Mesothelial cell of epicardium (in vitro differentiated cells): ENCODE measurements around the gene H1-8. TPM values are rescaled to one million over a fixed set of nuclear protein-coding genes. Genes with fewer than 3 reads are reported as not detected.

Source experiments
- DNase-seq, 2 experiments: peaks; one replicate each; pipeline ENCODE4 v3.0.0; 2021; ENCODE audit warnings: low spot score in 2 of 2; ENCODE audit not compliant: unreplicated experiment in 2 of 2
- H3K27ac Mint-ChIP-seq: 2 replicates; pipeline ENCODE4 v1.8.0; 2021; ENCODE audit warnings: mixed read lengths
- H3K27me3 Mint-ChIP-seq: 2 replicates; pipeline ENCODE4 v1.8.0; 2021; ENCODE audit warnings: low read depth, mixed read lengths
- H3K36me3 Mint-ChIP-seq: 2 replicates; pipeline ENCODE4 v1.8.0; 2021; ENCODE audit warnings: mixed read lengths
- H3K4me1 Mint-ChIP-seq: 2 replicates; pipeline ENCODE4 v1.8.0; 2021; ENCODE audit warnings: mixed read lengths
- H3K4me3 Mint-ChIP-seq: 2 replicates; pipeline ENCODE4 v1.8.0; 2021; ENCODE audit warnings: mild to moderate bottlenecking, moderate library complexity, mixed read lengths
- H3K9me3 Mint-ChIP-seq: 2 replicates; pipeline ENCODE4 v1.8.0; 2021; ENCODE audit warnings: mixed read lengths
- total RNA-seq: library from RNA; stranded (reverse); gene quantifications from 3 replicates; pipeline ENCODE4 v1.2.1, GENCODE V29; 2021
- TF ChIP-seq, protein P1 (sequence below): fragments of 200-600 bp; sonication (generic); IDR thresholded peaks from one replicate; pipeline ENCODE4 v1.5.0; 2021; ENCODE audit warnings: antibody characterized with exemption; ENCODE audit not compliant: unreplicated experiment

Gene H1-8
- total RNA-seq, 1 donor from 2014 or later = not detected

DNA sequence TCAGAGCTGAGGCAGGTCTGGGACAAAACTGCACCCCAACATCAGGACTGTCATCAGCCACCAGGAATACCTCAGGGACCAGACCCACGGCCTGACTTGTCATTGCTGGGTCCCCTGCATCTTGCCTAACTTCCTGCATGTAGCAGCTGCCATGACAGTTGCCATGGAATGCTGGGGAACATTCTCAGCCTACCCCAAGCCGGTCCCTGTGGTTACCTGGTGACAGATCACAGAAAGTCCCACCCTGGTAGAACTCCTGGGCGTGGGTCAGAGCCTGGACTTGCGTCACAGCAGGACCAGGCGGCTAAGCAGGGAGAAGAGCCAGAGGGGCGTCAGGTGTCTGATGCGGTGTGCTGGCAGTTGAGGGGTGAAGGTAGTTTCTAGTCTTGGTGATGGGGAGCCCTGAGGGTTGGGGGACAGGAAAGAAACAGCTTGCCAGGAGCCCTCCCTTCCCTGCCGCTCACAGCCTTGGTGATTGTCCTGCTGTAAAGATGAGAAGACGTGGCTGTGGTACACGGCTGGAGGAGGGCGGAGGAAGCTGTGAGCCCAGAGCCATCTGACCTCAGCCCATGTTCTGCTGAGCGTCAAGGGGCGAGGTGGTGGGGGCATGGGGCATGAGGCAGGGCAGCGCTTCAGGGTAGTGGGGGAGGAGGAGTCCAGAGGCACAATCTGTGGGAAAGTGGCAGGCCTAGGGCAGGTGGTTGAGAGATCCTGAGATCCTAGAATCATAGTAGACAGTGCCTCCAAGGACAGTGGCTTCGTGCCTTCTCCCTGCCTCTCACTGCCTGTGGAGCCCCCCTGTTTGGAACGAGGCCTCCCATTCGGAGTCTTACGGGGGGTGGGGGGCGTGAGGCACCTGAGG lies 5.4 kb downstream of the H1-8 start:
- TF ChIP-seq, protein P1, sequence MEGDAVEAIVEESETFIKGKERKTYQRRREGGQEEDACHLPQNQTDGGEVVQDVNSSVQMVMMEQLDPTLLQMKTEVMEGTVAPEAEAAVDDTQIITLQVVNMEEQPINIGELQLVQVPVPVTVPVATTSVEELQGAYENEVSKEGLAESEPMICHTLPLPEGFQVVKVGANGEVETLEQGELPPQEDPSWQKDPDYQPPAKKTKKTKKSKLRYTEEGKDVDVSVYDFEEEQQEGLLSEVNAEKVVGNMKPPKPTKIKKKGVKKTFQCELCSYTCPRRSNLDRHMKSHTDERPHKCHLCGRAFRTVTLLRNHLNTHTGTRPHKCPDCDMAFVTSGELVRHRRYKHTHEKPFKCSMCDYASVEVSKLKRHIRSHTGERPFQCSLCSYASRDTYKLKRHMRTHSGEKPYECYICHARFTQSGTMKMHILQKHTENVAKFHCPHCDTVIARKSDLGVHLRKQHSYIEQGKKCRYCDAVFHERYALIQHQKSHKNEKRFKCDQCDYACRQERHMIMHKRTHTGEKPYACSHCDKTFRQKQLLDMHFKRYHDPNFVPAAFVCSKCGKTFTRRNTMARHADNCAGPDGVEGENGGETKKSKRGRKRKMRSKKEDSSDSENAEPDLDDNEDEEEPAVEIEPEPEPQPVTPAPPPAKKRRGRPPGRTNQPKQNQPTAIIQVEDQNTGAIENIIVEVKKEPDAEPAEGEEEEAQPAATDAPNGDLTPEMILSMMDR = no peak
- no peak for DNase-seq
- Mint-ChIP-seq H3K9me3 (no peaks in the 10 kb centered on the region), H3K27me3 (no peaks in the 10 kb centered on the region), H3K36me3 (no peaks in the 10 kb centered on the region), H3K4me3 (no peak overlapping the region), H3K4me1 (peaks cover 3% of the 10 kb centered on the region), H3K27ac (no peak overlapping the region)

DNA sequence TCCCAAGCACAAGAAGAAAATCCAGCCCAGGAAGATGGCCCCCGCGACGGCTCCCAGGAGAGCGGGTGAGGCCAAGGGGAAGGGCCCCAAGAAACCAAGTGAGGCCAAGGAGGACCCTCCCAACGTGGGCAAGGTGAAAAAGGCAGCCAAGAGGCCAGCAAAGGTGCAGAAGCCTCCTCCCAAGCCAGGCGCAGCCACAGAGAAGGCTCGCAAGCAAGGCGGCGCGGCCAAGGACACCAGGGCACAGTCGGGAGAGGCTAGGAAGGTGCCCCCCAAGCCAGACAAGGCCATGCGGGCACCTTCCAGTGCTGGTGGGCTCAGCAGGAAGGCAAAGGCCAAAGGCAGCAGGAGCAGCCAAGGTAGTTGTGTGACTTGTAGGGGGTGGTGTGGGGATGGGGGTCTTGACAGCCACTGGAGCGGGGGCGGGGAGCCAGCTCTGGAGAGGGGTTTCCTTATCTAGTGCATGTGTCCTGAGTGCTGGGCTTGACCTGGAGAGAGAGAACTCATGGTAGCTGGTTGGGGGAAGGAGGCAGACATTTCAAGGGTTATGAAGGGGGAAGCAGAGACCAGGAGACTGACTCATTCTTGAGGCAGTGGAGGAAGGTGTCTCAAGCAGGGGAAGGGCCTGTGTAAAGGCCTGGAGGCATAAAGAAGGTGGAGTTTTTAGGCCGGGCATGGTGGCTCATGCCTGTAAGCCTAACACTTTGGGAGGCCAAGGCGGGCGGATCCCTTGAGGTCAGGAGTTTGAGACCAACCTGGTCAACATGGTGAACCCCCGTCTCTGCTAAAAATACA lies 6.2 kb downstream of the H1-8 start:
- DNase-seq = no peak
- H3K4me3 Mint-ChIP-seq = no peak overlapping the region
- H3K9me3 Mint-ChIP-seq = no peaks in the 10 kb centered on the region
- no peaks in the 10 kb centered on the region for H3K27me3 Mint-ChIP-seq
- no peaks in the 10 kb centered on the region for H3K36me3 Mint-ChIP-seq
- no peak overlapping the region for H3K27ac Mint-ChIP-seq
- TF ChIP-seq, protein P1 = no peak
- peaks cover 3% of the 10 kb centered on the region for H3K4me1 Mint-ChIP-seq

GRCh38 chr3:129549805-129550204 lies 6.8 kb downstream of the H1-8 start:
- Mint-ChIP-seq H3K36me3 (no peaks in the 10 kb centered on the region), H3K9me3 (no peaks in the 10 kb centered on the region), H3K4me1 (peaks cover 3% of the 10 kb centered on the region), H3K27me3 (no peaks in the 10 kb centered on the region), H3K4me3 (no peak overlapping the region), H3K27ac (no peak overlapping the region)
- TF ChIP-seq, protein P1 = no peak
- no peak for DNase-seq

GRCh38 chr3:129552287-129553050 lies 9.5 kb downstream of the H1-8 start:
- TF ChIP-seq, protein P1 = no peak
- H3K27ac Mint-ChIP-seq = no peak overlapping the region
- H3K27me3 Mint-ChIP-seq = no peaks in the 10 kb centered on the region
- no peak overlapping the region for H3K4me3 Mint-ChIP-seq
- H3K36me3 Mint-ChIP-seq = no peaks in the 10 kb centered on the region
- no peak for DNase-seq
- H3K4me1 Mint-ChIP-seq = peaks cover 6% of the 10 kb centered on the region
- H3K9me3 Mint-ChIP-seq = no peaks in the 10 kb centered on the region

DNA sequence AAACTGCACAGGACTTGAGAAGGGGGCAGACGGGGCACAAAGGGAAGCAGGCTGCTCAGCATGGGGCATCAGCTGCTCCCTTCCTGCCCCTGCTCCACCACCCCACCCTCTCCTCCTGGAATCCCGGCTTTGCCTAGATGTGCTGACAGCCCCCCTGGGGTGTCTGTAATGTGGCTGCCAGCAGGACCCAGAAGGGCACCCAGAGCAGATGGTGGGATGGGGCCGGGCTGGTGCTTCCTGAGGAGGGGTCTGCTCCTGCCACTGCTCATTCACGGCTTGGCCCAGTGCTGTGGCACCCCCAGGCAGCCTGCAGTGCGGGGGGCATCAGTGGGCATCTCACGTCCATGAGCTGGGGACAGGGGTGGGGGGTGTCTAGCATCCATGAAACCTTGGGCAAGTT lies 10.2 kb downstream of the H1-8 start:
- TF ChIP-seq, protein P1 = no peak
- Mint-ChIP-seq H3K36me3 (no peaks in the 10 kb centered on the region), H3K4me3 (no peak overlapping the region), H3K27ac (no peak overlapping the region), H3K27me3 (no peaks in the 10 kb centered on the region), H3K9me3 (no peaks in the 10 kb centered on the region), H3K4me1 (peaks cover 6% of the 10 kb centered on the region)
- no peak for DNase-seq
